GM12875 (cell line): ENCODE data around the gene ME3.

Experiments
- H3K4me3 ChIP-seq: one replicate; pipeline ENCODE4 v1.5.1; 2011; ENCODE audit warnings: low read depth, low read length, control low read depth
- CTCF ChIP-seq: IDR thresholded peaks from 2 replicates; pipeline ENCODE4 v1.5.1; 2011; ENCODE audit warnings: low read depth, mild to moderate bottlenecking, control low read depth, inconsistent platforms, low read length, moderate library complexity, borderline replicate concordance; ENCODE audit not compliant: insufficient read depth

The ME3 gene

GRCh38 chr11:86513138-86513537 is 159.3 kb downstream of the ME3 start:
- H3K4me3 ChIP-seq, result no peak overlapping the region
- no peak for TF ChIP-seq CTCF

- H3K4me3 ChIP-seq, result no peak overlapping the region
- TF ChIP-seq CTCF, result no peak
Measured at GRCh38 chr11:86511086-86511551, 161.3 kb downstream of the ME3 start.

- no peak for TF ChIP-seq CTCF
- H3K4me3 ChIP-seq, result no peak overlapping the region
Measured at GRCh38 chr11:86510674-86511073, 161.7 kb downstream of the ME3 start.

- H3K4me3 ChIP-seq, result no peak overlapping the region
- no peak for TF ChIP-seq CTCF
Measured at GRCh38 chr11:86510097-86510496, 162.3 kb downstream of the ME3 start.

GRCh38 chr11:86509588-86509974 is 162.8 kb downstream of the ME3 start:
- no peak overlapping the region for H3K4me3 ChIP-seq

GRCh38 chr11:86508604-86509587 is 163.5 kb downstream of the ME3 start:
- H3K4me3 ChIP-seq, result no peak overlapping the region
- TF ChIP-seq CTCF, result no peak

More at GRCh38 chr11:86509588-86509974, 162.8 kb downstream of the ME3 start:
- TF ChIP-seq CTCF, result no peak
